IMR-90 (cell line): ENCODE measurements around the gene MEGF11. TPM values are rescaled to one million over a fixed set of nuclear protein-coding genes. Genes with fewer than 3 reads are reported as not detected.

Source experiments
- ATAC-seq: fragments of 200-7000 bp; cut with Tn5 transposase; 2 replicates; pipeline ENCODE4 v1.9.1; 2020; ENCODE audit warnings: low read depth, mild to moderate bottlenecking, moderate library complexity
- BruUV-seq: library from RNA; stranded (reverse); fragments of 400-500 nt; replicated peaks from 2 replicates; lab custom pipeline; 2021; lab: Mats Ljungman, UMichigan
- CTCF ChIA-PET: fragments of 300-600 bp; formaldehyde crosslinking; extraction: SDS; loops from one replicate; lab custom pipeline; 2021; ENCODE audit warnings: antibody characterized with exemption; lab: Yijun Ruan, JAX
- POLR2A ChIA-PET: fragments of 300-600 bp; sonication (Branson Sonifier 250); formaldehyde crosslinking; loops from one replicate; lab custom pipeline; 2022; ENCODE audit warnings: antibody characterized with exemption; ENCODE audit not compliant: unreplicated experiment; lab: Charles Lee
- DNase-seq: peaks from one replicate; pipeline ENCODE4 v3.0.0; 2013
- H2AFZ ChIP-seq: replicated peaks from 2 replicates; pipeline ENCODE3; 2013; ENCODE audit warnings: low read length, mild to moderate bottlenecking; ENCODE audit not compliant: poor library complexity
- H2AK5ac ChIP-seq: 2 replicates; pipeline ENCODE4 v1.6.1; 2013; ENCODE audit warnings: low read depth, low read length, inconsistent platforms
- H2AK9ac ChIP-seq: replicated peaks from 2 replicates; pipeline ENCODE3; 2013; ENCODE audit warnings: mild to moderate bottlenecking, low read depth, low read length, moderate library complexity; ENCODE audit not compliant: poor library complexity
- H2BK120ac ChIP-seq: 2 replicates; pipeline ENCODE4 v1.6.1; 2013; ENCODE audit warnings: low read depth, low read length, inconsistent platforms
- H2BK15ac ChIP-seq: 3 replicates; pipeline ENCODE4 v1.6.1; 2013; ENCODE audit warnings: low read depth, low read length, inconsistent platforms
- H2BK20ac ChIP-seq: 2 replicates; pipeline ENCODE4 v1.6.1; 2013; ENCODE audit warnings: low read depth, mild to moderate bottlenecking, inconsistent platforms, low read length, moderate library complexity
- H2BK5ac ChIP-seq: 2 replicates; pipeline ENCODE4 v1.6.1; 2013; ENCODE audit warnings: mild to moderate bottlenecking, low read depth, low read length, inconsistent platforms; ENCODE audit not compliant: poor library complexity, severe bottlenecking
- H3K14ac ChIP-seq: replicated peaks from 2 replicates; pipeline ENCODE4 v1.6.1; 2013; ENCODE audit warnings: low read depth, low read length, inconsistent platforms
- H3K18ac ChIP-seq: 2 replicates; pipeline ENCODE4 v1.6.1; 2013; ENCODE audit warnings: low read depth, low read length, control low read depth
- H3K23ac ChIP-seq: 2 replicates; pipeline ENCODE4 v1.6.1; 2013; ENCODE audit warnings: low read depth, low read length, inconsistent platforms
- H3K27ac ChIP-seq: 2 replicates; pipeline ENCODE4 v1.5.1; 2013; ENCODE audit warnings: mild to moderate bottlenecking, control low read depth, low read length; ENCODE audit not compliant: insufficient read depth
- H3K27me3 ChIP-seq: 2 replicates; pipeline ENCODE4 v1.6.1; 2013; ENCODE audit warnings: low read length; ENCODE audit not compliant: control insufficient read depth, insufficient read depth
- H3K36me3 ChIP-seq: 2 replicates; pipeline ENCODE4 v1.6.1; 2013; ENCODE audit warnings: low read length, mixed read lengths; ENCODE audit not compliant: control insufficient read depth, insufficient read depth
- H3K4ac ChIP-seq: 2 replicates; pipeline ENCODE4 v1.6.1; 2013; ENCODE audit warnings: low read depth, low read length, inconsistent platforms
- H3K4me1 ChIP-seq: 2 replicates; pipeline ENCODE4 v1.6.1; 2013; ENCODE audit warnings: low read length, mixed read lengths; ENCODE audit not compliant: control insufficient read depth, insufficient read depth
- H3K4me2 ChIP-seq: 2 replicates; pipeline ENCODE4 v1.6.1; 2013; ENCODE audit warnings: low read depth, mild to moderate bottlenecking, control low read depth, low read length, moderate library complexity
- H3K4me3 ChIP-seq: 2 replicates; pipeline ENCODE4 v1.5.1; 2013; ENCODE audit warnings: low read depth, mild to moderate bottlenecking, control low read depth, low read length, moderate library complexity; ENCODE audit not compliant: insufficient read depth
- H3K56ac ChIP-seq: 2 replicates; pipeline ENCODE4 v1.6.1; 2013; ENCODE audit warnings: low read length, inconsistent platforms; ENCODE audit not compliant: insufficient read depth; ENCODE audit errors: extremely low read depth
- H3K79me1 ChIP-seq, 2 experiments: 2 replicates each; pipeline ENCODE4 v1.6.1; 2013; ENCODE audit warnings: low read length in 2 of 2, inconsistent platforms in 1 of 2, low read depth in 1 of 2
- H3K9ac ChIP-seq: 2 replicates; pipeline ENCODE4 v1.6.1; 2013; ENCODE audit warnings: low read depth, low read length, control low read depth
- H3K9me1 ChIP-seq: 2 replicates; pipeline ENCODE4 v1.6.1; 2013; ENCODE audit warnings: low read length, inconsistent platforms; ENCODE audit not compliant: insufficient read depth
- H3K9me3 ChIP-seq: 2 replicates; pipeline ENCODE4 v1.6.1; 2013; ENCODE audit warnings: low read length; ENCODE audit not compliant: control insufficient read depth, insufficient read depth
- H4K20me1 ChIP-seq: 2 replicates; pipeline ENCODE4 v1.6.1; 2013; ENCODE audit warnings: low read length, inconsistent platforms; ENCODE audit not compliant: insufficient read depth
- H4K5ac ChIP-seq: 2 replicates; pipeline ENCODE4 v1.6.1; 2013; ENCODE audit warnings: mild to moderate bottlenecking, low read depth, low read length, control low read depth
- H4K8ac ChIP-seq, 2 experiments: 2 replicates each; pipeline ENCODE4 v1.6.1; 2013; ENCODE audit warnings: low read depth in 2 of 2, low read length in 2 of 2, control low read depth in 1 of 2, inconsistent platforms in 1 of 2
- H4K91ac ChIP-seq: 2 replicates; pipeline ENCODE4 v1.6.1; 2013; ENCODE audit warnings: low read depth, low read length, inconsistent platforms; ENCODE audit not compliant: insufficient read depth
- BHLHE40 ChIP-seq: fragments of 150-350 bp; IDR thresholded peaks from 2 replicates; pipeline ENCODE4 v1.6.1; 2016; ENCODE audit warnings: mild to moderate bottlenecking, low read depth, low read length
- CEBPB ChIP-seq: IDR thresholded peaks from 2 replicates; pipeline ENCODE4 v1.6.1; 2012; ENCODE audit warnings: low read depth, low read length, improper control_type of control experiment
- CHD1 ChIP-seq: IDR thresholded peaks from 2 replicates; pipeline ENCODE4 v1.6.1; 2012; ENCODE audit warnings: low read depth, low read length, improper control_type of control experiment
- CTCF ChIP-seq: conservative IDR thresholded peaks from 2 replicates; pipeline ENCODE4 v1.5.1; 2012; ENCODE audit warnings: mild to moderate bottlenecking, low read depth, low read length, improper control_type of control experiment
- NFE2L2 ChIP-seq: fragments of 150-350 bp; IDR thresholded peaks from 2 replicates; pipeline ENCODE4 v1.6.1; 2016; ENCODE audit warnings: low read depth, mild to moderate bottlenecking, low read length
- POLR2A ChIP-seq: IDR thresholded peaks from 2 replicates; pipeline ENCODE4 v1.6.1; 2012; ENCODE audit warnings: mild to moderate bottlenecking, low read depth, low read length
- RCOR1 ChIP-seq: IDR thresholded peaks from 2 replicates; pipeline ENCODE4 v1.6.1; 2012; ENCODE audit warnings: mild to moderate bottlenecking, low read length, improper control_type of control experiment; ENCODE audit not compliant: insufficient replicate concordance
- RFX5 ChIP-seq: IDR thresholded peaks from 2 replicates; pipeline ENCODE4 v1.8.0; 2012; ENCODE audit warnings: low read depth, mild to moderate bottlenecking, low read length, moderate library complexity
- USF2 ChIP-seq: fragments of 150-350 bp; IDR thresholded peaks from 2 replicates; pipeline ENCODE4 v1.6.1; 2017; ENCODE audit warnings: mild to moderate bottlenecking, antibody characterized with exemption, low read length, low read depth
- WGBS, 2 experiments: methylation state at CpG; one replicate each; pipeline versions ENCODE4 v1.1.5 to v1.1.7; 2013; ENCODE audit warnings: missing lambda C conversion rate in 2 of 2; ENCODE audit not compliant: insufficient read length in 1 of 2; ENCODE audit errors: extremely low coverage in 2 of 2; 5-methylcytosine and 5-hydroxymethylcytosine counted together
- dilution Hi-C: fragments of 300-500 bp; cut with HindIII; formaldehyde crosslinking; loops from one replicate; pipeline ENCODE4 v1.14.3; 2018; ENCODE audit warnings: low sequenced_read_pairs; ENCODE audit not compliant: unreplicated experiment
- in situ Hi-C: fragments of 300-500 bp; cut with MboI; formaldehyde crosslinking; loops from 3 replicates; pipeline ENCODE4 v1.14.3; 2019; ENCODE audit warnings: low sequenced_read_pairs, inconsistent platforms, mixed read lengths
- intact Hi-C: fragments of 100-400 bp; cut with micrococcal nuclease; formaldehyde crosslinking; loops from 2 replicates; pipeline ENCODE4 v1.10.0; 2022
- polyA plus RNA-seq, 3 experiments: library from polyadenylated mRNA; depleted of rRNA; stranded (reverse); fragments of >200 nt; gene quantifications; 2 replicates each; pipeline ENCODE4 v1.2.3, GENCODE V29; 2012; ENCODE audit warnings: low replicate concordance in 1 of 3
- total RNA-seq: library from RNA; depleted of rRNA; stranded (reverse); fragments of >200 nt; gene quantifications from 2 replicates; pipeline ENCODE4 v1.2.3, GENCODE V29; 2012

The MEGF11 gene
- total and polyA plus RNA-seq, 2 of the 4 experiments (the other 2 are of a cell fraction), result not detected

GRCh38 chr15:65851981-65852380, 401.6 kb downstream of the MEGF11 start:
- dilution Hi-C loops, result no loop called here
- DNase-seq (no peak), ATAC-seq (no peak)
- H3K27ac ChIP-seq, result no peak overlapping the region
- H2BK20ac ChIP-seq, result no peak overlapping the region
- H3K9me1 ChIP-seq, result no peaks in the 10 kb centered on the region
- H3K9ac ChIP-seq, result no peak overlapping the region
- H2BK120ac ChIP-seq, result no peak overlapping the region
- WGBS, 2 experiments, result no CpG with 5 or more reads among the region's 5 CpGs
- no peak overlapping the region for H4K8ac ChIP-seq
- H3K56ac ChIP-seq, result no peak overlapping the region
- no peak overlapping the region for H3K4me3 ChIP-seq
- H3K27me3 ChIP-seq, result peaks cover 10% of the 10 kb centered on the region
- no peak overlapping the region for H3K14ac ChIP-seq
- H2AK9ac ChIP-seq, result no peak overlapping the region
- H3K4ac ChIP-seq, result no peak overlapping the region
- H3K4me2 ChIP-seq, result no peak overlapping the region
- no peak overlapping the region for H4K91ac ChIP-seq
- H2AFZ ChIP-seq, result no peak overlapping the region
- H3K79me1 ChIP-seq, result no peaks in the 10 kb centered on the region
- H4K20me1 ChIP-seq, result no peaks in the 10 kb centered on the region
- no peak overlapping the region for H2BK5ac ChIP-seq
- no peaks in the 10 kb centered on the region for H3K36me3 ChIP-seq
- no peaks in the 10 kb centered on the region for H3K9me3 ChIP-seq
- no peak overlapping the region for H3K23ac ChIP-seq
- H2BK15ac ChIP-seq, result no peak overlapping the region
- H3K18ac ChIP-seq, result no peak overlapping the region
- H4K5ac ChIP-seq, result no peak overlapping the region
- no peak for TF ChIP-seq CEBPB
- TF ChIP-seq NFE2L2, result no peak
- TF ChIP-seq RFX5, result no peak
- TF ChIP-seq BHLHE40, result no peak
- no peak for TF ChIP-seq POLR2A
- TF ChIP-seq CTCF, result no peak
- TF ChIP-seq CHD1, result no peak
- no peak for TF ChIP-seq USF2
- TF ChIP-seq RCOR1, result no peak
- H2AK5ac ChIP-seq, result no peak overlapping the region
- intact Hi-C loops, result no loop called here
- CTCF ChIA-PET, result interaction anchor here (0.6 kb wide), 1 partner anchor 14 kb away, joined by 5 read pairs; no protein-coding TSS in a partner anchor
- in situ Hi-C loops, result no loop called here
- POLR2A ChIA-PET, result no interaction called here
- no peaks in the 10 kb centered on the region for H3K4me1 ChIP-seq
- BruUV-seq, result no TSS peak
